Fibroblast of pulmonary artery (primary cell): ENCODE measurements around the gene NSDHL.
A peak's percentile ranks its signal among the peaks of the same experiment; 100 is the strongest.

ENCODE experiments used
- DNase-seq: peaks from one replicate; pipeline ENCODE4 v3.0.0-alpha.2; 2010; ENCODE audit warnings: low read depth
- H3K4me3 ChIP-seq: replicated peaks from 2 replicates; pipeline ENCODE4 v1.5.1; 2011; ENCODE audit warnings: low read depth, mild to moderate bottlenecking, control low read depth, low read length, moderate library complexity
- CTCF ChIP-seq: IDR thresholded peaks from 2 replicates; pipeline ENCODE4 v1.5.1; 2011; ENCODE audit warnings: mild to moderate bottlenecking, control low read depth, low read length, inconsistent platforms; ENCODE audit errors: missing control alignments

NSDHL gene

GRCh38 chrX:152817078-152817764, 13.6 kb upstream of the NSDHL start:
- H3K4me3 ChIP-seq, result no peak overlapping the region
- peak; percentile 51 for DNase-seq
- TF ChIP-seq CTCF, result peak; percentile 53

- no peak for DNase-seq
- H3K4me3 ChIP-seq, result no peak overlapping the region
- no peak for TF ChIP-seq CTCF
Observed at GRCh38 chrX:152818356-152818755, 12.5 kb upstream of the NSDHL start.

- no peak for TF ChIP-seq CTCF
- no peak for DNase-seq
- no peak overlapping the region for H3K4me3 ChIP-seq
Observed at GRCh38 chrX:152819266-152819665, 11.6 kb upstream of the NSDHL start.

- no peak overlapping the region for H3K4me3 ChIP-seq
- no peak for TF ChIP-seq CTCF
- DNase-seq, result no peak
Observed at GRCh38 chrX:152819732-152820131, 11.1 kb upstream of the NSDHL start.

- DNase-seq, result peak; percentile 51
- H3K4me3 ChIP-seq, result no peak overlapping the region
- TF ChIP-seq CTCF, result peak; percentile 65
Observed at GRCh38 chrX:152821145-152821765, 9.6 kb upstream of the NSDHL start.

- no peak overlapping the region for H3K4me3 ChIP-seq
- no peak for TF ChIP-seq CTCF
- DNase-seq, result no peak
Observed at GRCh38 chrX:152822383-152823086, 8.3 kb upstream of the NSDHL start.

GRCh38 chrX:152823657-152824056, 7.2 kb upstream of the NSDHL start:
- H3K4me3 ChIP-seq, result no peak overlapping the region
- TF ChIP-seq CTCF, result no peak
- DNase-seq, result no peak
